Keratinocyte (primary cell): ENCODE results near the gene HEYL. TPM values are rescaled to one million over a fixed set of nuclear protein-coding genes. Genes with fewer than 3 reads are reported as not detected.

Experiments used
- DNase-seq: peaks from one replicate; pipeline ENCODE4 v3.0.0-alpha.2; 2011; ENCODE audit warnings: low read depth, missing footprints, low spot score
- FAIRE-seq: peaks from 2 replicates; lab custom pipeline; 2011; peaks lifted over from hg19 to GRCh38; lab: Jason Lieb, UNC
- H2AFZ ChIP-seq: 2 replicates; pipeline ENCODE4 v1.6.0; 2012; ENCODE audit warnings: low read length, control low read depth, inconsistent platforms; ENCODE audit not compliant: control insufficient read depth
- H3K27ac ChIP-seq: 2 replicates; pipeline ENCODE4 v1.5.1; 2011; ENCODE audit warnings: low read length; ENCODE audit not compliant: control insufficient read depth, insufficient read depth
- H3K27me3 ChIP-seq: 3 replicates; pipeline ENCODE4 v1.6.0; 2011; ENCODE audit warnings: low read length; ENCODE audit not compliant: control insufficient read depth, insufficient read depth; ENCODE audit errors: extremely low read depth
- H3K36me3 ChIP-seq, 2 experiments: 2 replicates in 1 of 2; 3 replicates in 1 of 2; pipeline ENCODE4 v1.5.1; 2011; ENCODE audit warnings: low read length in 2 of 2, mild to moderate bottlenecking in 1 of 2; ENCODE audit not compliant: control insufficient read depth in 2 of 2, insufficient read depth in 2 of 2; ENCODE audit errors: extremely low read depth in 1 of 2
- H3K4me1 ChIP-seq: 3 replicates; pipeline ENCODE4 v1.5.1; 2011; ENCODE audit warnings: low read length; ENCODE audit not compliant: control insufficient read depth, insufficient read depth; ENCODE audit errors: extremely low read depth
- H3K4me2 ChIP-seq: 3 replicates; pipeline ENCODE4 v1.6.0; 2011; ENCODE audit warnings: low read depth, low read length; ENCODE audit not compliant: control insufficient read depth, insufficient read depth; ENCODE audit errors: extremely low read depth
- H3K4me3 ChIP-seq, 3 experiments: fragments of 200-600 bp in 1 of 3; sonication (generic) in 1 of 3; 2 replicates in 2 of 3; 3 replicates in 1 of 3; pipeline ENCODE4 v1.5.1; 2011 to 2016; ENCODE audit warnings: low read length in 3 of 3, mild to moderate bottlenecking in 3 of 3, control low read depth in 2 of 3, inconsistent platforms in 1 of 3, low read depth in 1 of 3, mixed read lengths in 1 of 3, mixed run types in 1 of 3, moderate library complexity in 1 of 3; ENCODE audit not compliant: control insufficient read depth in 2 of 3, insufficient read depth in 2 of 3; ENCODE audit errors: extremely low read depth in 1 of 3
- H3K79me2 ChIP-seq: 2 replicates; pipeline ENCODE4 v1.6.0; 2012; ENCODE audit warnings: low read length; ENCODE audit not compliant: control insufficient read depth, insufficient read depth
- H3K9ac ChIP-seq: 3 replicates; pipeline ENCODE4 v1.6.0; 2011; ENCODE audit warnings: low read length; ENCODE audit not compliant: control insufficient read depth, insufficient read depth; ENCODE audit errors: extremely low read depth
- H3K9me1 ChIP-seq: 3 replicates; pipeline ENCODE4 v1.6.0; 2011; ENCODE audit warnings: low read length; ENCODE audit not compliant: control insufficient read depth, insufficient read depth; ENCODE audit errors: extremely low read depth
- H3K9me3 ChIP-seq: 2 replicates; pipeline ENCODE4 v1.5.1; 2012; ENCODE audit warnings: low read depth, low read length; ENCODE audit not compliant: control insufficient read depth
- H4K20me1 ChIP-seq: 3 replicates; pipeline ENCODE4 v1.6.0; 2011; ENCODE audit warnings: low read length; ENCODE audit not compliant: control insufficient read depth, insufficient read depth; ENCODE audit errors: extremely low read depth
- EZH2 ChIP-seq: IDR thresholded peaks from one replicate; pipeline ENCODE4 v1.6.1; 2012; ENCODE audit warnings: inconsistent platforms, mild to moderate bottlenecking, low read length, moderate library complexity
- dilution Hi-C: fragments of 300-500 bp; cut with MboI; formaldehyde crosslinking; loops from one replicate; pipeline ENCODE4 v1.7.0; 2020; ENCODE audit warnings: low sequenced_read_pairs; ENCODE audit not compliant: extremely low pct_ligation_motif_present
- polyA plus RNA-seq, 5 experiments: library from polyadenylated mRNA; depleted of rRNA in 3 of 5; stranded (reverse) in 3 of 5; stranded (forward) in 1 of 5; unstranded in 1 of 5; fragments of >200 nt; gene quantifications; 1 replicate in 1 of 5; 2 replicates in 3 of 5; 3 replicates in 1 of 5; pipeline versions ENCODE4 v1.2.1 to v1.2.3, GENCODE V29; 2011 to 2012; ENCODE audit warnings: missing spikeins in 2 of 5, low read depth in 1 of 5, low replicate concordance in 1 of 5
- TF ChIP-seq, protein P1 (sequence below), 3 experiments: IDR thresholded peaks in 1 of 3; conservative IDR thresholded peaks in 1 of 3; optimal IDR thresholded peaks in 1 of 3; 2 replicates in 2 of 3; 3 replicates in 1 of 3; pipeline versions ENCODE3 to v1.5.1; 2011; ENCODE audit warnings: low read length in 3 of 3, mild to moderate bottlenecking in 3 of 3, moderate library complexity in 2 of 3, control low read depth in 1 of 3, inconsistent platforms in 1 of 3; ENCODE audit not compliant: insufficient read depth in 2 of 3; ENCODE audit errors: extremely low read depth in 1 of 3

HEYL gene
- polyA plus RNA-seq, 1 donor (not counting 4 experiments of a cell fraction or from before 2014, with no cell fraction given) = not detected

- no peak overlapping the region for H3K9ac ChIP-seq
- no peaks in the 10 kb centered on the region for H4K20me1 ChIP-seq
- H3K27ac ChIP-seq = no peak overlapping the region
- H3K9me1 ChIP-seq = no peaks in the 10 kb centered on the region
- peaks cover 8% of the 10 kb centered on the region for H3K4me1 ChIP-seq
- H3K4me3 ChIP-seq = no peak overlapping the region
- no peak for TF ChIP-seq EZH2
- TF ChIP-seq, protein P1, sequence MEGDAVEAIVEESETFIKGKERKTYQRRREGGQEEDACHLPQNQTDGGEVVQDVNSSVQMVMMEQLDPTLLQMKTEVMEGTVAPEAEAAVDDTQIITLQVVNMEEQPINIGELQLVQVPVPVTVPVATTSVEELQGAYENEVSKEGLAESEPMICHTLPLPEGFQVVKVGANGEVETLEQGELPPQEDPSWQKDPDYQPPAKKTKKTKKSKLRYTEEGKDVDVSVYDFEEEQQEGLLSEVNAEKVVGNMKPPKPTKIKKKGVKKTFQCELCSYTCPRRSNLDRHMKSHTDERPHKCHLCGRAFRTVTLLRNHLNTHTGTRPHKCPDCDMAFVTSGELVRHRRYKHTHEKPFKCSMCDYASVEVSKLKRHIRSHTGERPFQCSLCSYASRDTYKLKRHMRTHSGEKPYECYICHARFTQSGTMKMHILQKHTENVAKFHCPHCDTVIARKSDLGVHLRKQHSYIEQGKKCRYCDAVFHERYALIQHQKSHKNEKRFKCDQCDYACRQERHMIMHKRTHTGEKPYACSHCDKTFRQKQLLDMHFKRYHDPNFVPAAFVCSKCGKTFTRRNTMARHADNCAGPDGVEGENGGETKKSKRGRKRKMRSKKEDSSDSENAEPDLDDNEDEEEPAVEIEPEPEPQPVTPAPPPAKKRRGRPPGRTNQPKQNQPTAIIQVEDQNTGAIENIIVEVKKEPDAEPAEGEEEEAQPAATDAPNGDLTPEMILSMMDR (optimal IDR thresholded peaks at IDR 0.05 in 1 of 3, IDR thresholded peaks at IDR 0.05 in 1 of 3, conservative IDR thresholded peaks at IDR 0.05 in 1 of 3; ENCODE audit: extremely low read depth in 1 of 3, insufficient read depth in 2 of 3, low read length in 3 of 3) = peak; percentile 87 to 94 (median 89)
- DNase-seq = peak; percentile 36
- no peaks in the 10 kb centered on the region for H3K79me2 ChIP-seq
- peak overlapping the region; percentile 79 for H2AFZ ChIP-seq
- no peak for FAIRE-seq
- H3K9me3 ChIP-seq = no peaks in the 10 kb centered on the region
- no peaks in the 10 kb centered on the region for H3K36me3 ChIP-seq
- peaks cover 10% of the 10 kb centered on the region for H3K27me3 ChIP-seq
- peak overlapping the region; percentile 42 for H3K4me2 ChIP-seq
- dilution Hi-C loops = no loop called here
Observed at GRCh38 chr1:39657923-39658485, 18.6 kb upstream of the HEYL start.

- Histone ChIP-seq H3K9me1 (no peaks in the 10 kb centered on the region), H3K4me2 (peak overlapping the region; percentile 42), H3K27me3 (peaks cover 8% of the 10 kb centered on the region), H3K4me1 (peaks cover 8% of the 10 kb centered on the region), H3K4me3 (no peak overlapping the region), H4K20me1 (no peaks in the 10 kb centered on the region), H3K79me2 (no peaks in the 10 kb centered on the region), H3K36me3 (no peaks in the 10 kb centered on the region), H3K9me3 (no peaks in the 10 kb centered on the region), H3K9ac (no peak overlapping the region), H3K27ac (no peak overlapping the region), H2AFZ (no peak overlapping the region)
- dilution Hi-C loops = no loop called here
- FAIRE-seq (no peak), DNase-seq (no peak)
- no peak for TF ChIP-seq EZH2
- TF ChIP-seq, protein P1 (optimal IDR thresholded peaks at IDR 0.05 in 1 of 3, IDR thresholded peaks at IDR 0.05 in 1 of 3, conservative IDR thresholded peaks at IDR 0.05 in 1 of 3; ENCODE audit: extremely low read depth in 1 of 3, insufficient read depth in 2 of 3, low read length in 3 of 3) = no peak
Observed at GRCh38 chr1:39657402-39657801, 18.0 kb upstream of the HEYL start.
